GM21786 (cell line): Measurements from ENCODE around the gene CIB4.

Experiments
- ATAC-seq: cut with Tn5 transposase; IDR thresholded peaks from one replicate; pipeline ENCODE4 v1.9.1; 2021; ENCODE audit not compliant: unreplicated experiment

CIB4 gene

GRCh38 chr2:26583381-26583911 lies 57.7 kb downstream of the CIB4 start:
- ATAC-seq, result no peak

GRCh38 chr2:26582890-26583289 lies 58.3 kb downstream of the CIB4 start:
- no peak for ATAC-seq

- no peak for ATAC-seq
Measured at GRCh38 chr2:26581991-26582842, 58.9 kb downstream of the CIB4 start.

GRCh38 chr2:26581266-26581990 lies 59.7 kb downstream of the CIB4 start:
- no peak for ATAC-seq

GRCh38 chr2:26580751-26581150 lies 60.4 kb downstream of the CIB4 start:
- ATAC-seq, result no peak

- ATAC-seq, result no peak
Measured at GRCh38 chr2:26580151-26580550, 61.0 kb downstream of the CIB4 start.

- no peak for ATAC-seq
Measured at GRCh38 chr2:26579723-26580040, 61.5 kb downstream of the CIB4 start.

- ATAC-seq, result no peak
Measured at GRCh38 chr2:26579025-26579722, 62.0 kb downstream of the CIB4 start.

- no peak for ATAC-seq
Measured at GRCh38 chr2:26578581-26578980, 62.6 kb downstream of the CIB4 start.

GRCh38 chr2:26578113-26578458 lies 63.1 kb downstream of the CIB4 start:
- ATAC-seq, result no peak

GRCh38 chr2:26577442-26578112 lies 63.6 kb downstream of the CIB4 start:
- no peak for ATAC-seq

GRCh38 chr2:26576565-26577441 lies 64.4 kb downstream of the CIB4 start:
- no peak for ATAC-seq

- no peak for ATAC-seq
Measured at GRCh38 chr2:26575836-26576564, 65.2 kb downstream of the CIB4 start.

GRCh38 chr2:26574900-26575560 lies 66.1 kb downstream of the CIB4 start:
- ATAC-seq, result no peak

- ATAC-seq, result no peak
Measured at GRCh38 chr2:26574066-26574899, 66.9 kb downstream of the CIB4 start.

GRCh38 chr2:26573241-26573925 lies 67.8 kb downstream of the CIB4 start:
- no peak for ATAC-seq

GRCh38 chr2:26572591-26572990 lies 68.6 kb downstream of the CIB4 start:
- no peak for ATAC-seq

GRCh38 chr2:26571316-26571715 lies 69.8 kb downstream of the CIB4 start:
- ATAC-seq, result no peak
